SH-SY5Y (cell line): ENCODE data around the gene ASRGL1.

Experiments used
- GATA2 ChIP-seq: IDR thresholded peaks from 2 replicates; pipeline ENCODE4 v1.6.1; 2011; ENCODE audit warnings: mild to moderate bottlenecking, low read depth, low read length
- GATA3 ChIP-seq: IDR thresholded peaks from 2 replicates; pipeline ENCODE4 v1.6.1; 2011; ENCODE audit warnings: low read depth, mild to moderate bottlenecking, low read length, moderate library complexity

ASRGL1 gene

DNA sequence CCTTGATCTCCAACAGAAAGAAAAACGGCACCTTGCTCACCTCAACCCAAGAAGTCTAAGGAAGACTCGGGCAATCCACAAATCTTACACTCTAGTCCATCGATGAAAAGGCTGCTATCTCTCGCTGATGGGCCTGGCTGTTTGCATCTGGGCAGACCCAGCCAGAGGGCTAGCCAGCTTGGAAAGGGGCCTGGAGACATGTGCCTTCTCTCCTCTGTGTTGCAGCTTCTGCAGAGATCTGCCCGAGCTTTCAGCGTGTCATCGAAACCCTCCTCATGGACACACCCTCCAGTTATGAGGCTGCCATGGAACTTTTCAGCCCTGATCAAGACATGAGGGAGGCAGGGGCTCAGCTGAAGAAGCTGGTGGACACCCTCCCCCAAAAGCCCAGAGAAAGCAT lies 84.7 kb downstream of the ASRGL1 start:
- no peak for TF ChIP-seq GATA3
- no peak for TF ChIP-seq GATA2

DNA sequence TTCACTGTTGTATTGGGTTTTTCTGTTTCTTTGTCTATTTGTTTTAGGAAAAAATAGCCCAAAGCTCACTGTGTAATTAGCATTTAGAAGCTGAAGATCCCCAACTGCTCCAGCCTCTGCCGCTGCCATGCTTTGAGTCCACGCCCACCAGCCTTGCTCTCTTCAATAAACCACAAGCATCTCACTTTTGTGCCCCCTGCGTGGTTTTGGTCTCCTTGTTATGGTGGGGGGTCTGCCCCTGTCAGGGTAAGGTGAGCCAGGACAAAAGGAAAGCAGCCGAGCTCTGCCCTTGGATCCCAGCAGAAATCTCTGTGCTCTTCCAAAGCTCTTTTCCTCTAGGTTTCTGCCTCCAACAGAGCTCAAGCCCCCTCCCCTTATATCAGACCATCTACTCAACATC lies 85.8 kb downstream of the ASRGL1 start:
- TF ChIP-seq GATA2 (no peak), GATA3 (no peak)

DNA sequence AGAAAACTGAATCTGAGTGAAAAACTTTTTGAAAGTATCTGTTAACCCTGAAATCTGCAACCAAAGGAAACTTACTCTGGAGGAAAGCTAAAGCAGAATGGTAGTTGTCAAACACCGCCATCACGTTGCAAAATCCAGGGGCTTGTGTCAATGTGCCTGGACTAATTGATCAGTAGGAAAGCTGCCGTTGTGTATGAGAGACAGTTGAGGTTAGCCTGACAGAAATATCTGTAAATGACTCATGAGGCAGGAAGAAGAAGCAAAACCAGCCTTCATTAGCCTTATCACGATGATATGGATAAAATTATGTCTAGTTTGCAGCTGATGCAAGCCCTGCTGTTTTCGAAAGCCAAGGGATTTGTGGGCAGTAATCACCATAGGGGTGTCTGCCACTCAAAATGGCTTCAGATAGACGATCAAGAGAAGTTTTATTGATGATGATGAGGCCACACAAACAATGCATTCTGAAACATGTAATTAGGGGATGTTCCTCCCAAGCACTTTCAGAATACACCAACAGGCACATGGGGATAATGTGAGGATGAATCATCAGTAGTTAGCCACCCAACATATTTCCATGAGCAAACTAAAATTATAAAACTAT lies 90.5 kb downstream of the ASRGL1 start:
- TF ChIP-seq GATA3 (no peak), GATA2 (peak; percentile 66)

DNA sequence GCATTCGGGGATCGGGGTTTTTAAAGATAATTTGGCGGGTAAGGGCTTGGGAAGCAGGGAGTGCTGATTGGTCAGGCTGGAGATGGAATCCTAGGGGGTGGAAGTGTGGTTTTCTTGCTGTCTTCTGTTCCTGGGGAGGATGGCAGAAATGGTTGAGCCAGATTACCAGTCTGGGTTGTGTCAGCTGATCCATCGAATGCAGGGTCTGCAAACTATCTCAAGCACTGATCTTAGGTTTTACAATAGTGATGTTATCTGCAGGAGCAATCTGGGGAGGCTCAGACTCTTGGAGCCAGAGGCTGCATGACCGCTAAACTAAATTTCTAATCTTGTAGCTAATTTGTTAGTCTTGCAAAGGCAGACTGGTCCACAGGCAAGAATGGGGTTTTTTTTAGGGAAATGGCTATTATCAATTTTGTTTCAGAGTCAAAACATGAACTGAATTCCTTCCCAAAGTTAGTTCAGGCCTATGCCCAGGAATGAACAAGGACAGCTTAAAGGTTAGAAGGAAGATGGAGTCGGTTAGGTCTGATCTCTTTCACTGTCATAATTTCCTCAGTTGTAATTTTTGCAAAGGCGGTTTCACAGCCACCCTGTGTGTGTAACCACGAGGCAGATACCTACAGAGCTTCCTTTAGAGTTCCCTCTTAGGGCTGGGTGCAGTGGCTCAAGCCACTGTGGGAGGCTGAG lies 91.8 kb downstream of the ASRGL1 start:
- TF ChIP-seq GATA3 (peak; percentile 89), GATA2 (peak; percentile 96)

DNA sequence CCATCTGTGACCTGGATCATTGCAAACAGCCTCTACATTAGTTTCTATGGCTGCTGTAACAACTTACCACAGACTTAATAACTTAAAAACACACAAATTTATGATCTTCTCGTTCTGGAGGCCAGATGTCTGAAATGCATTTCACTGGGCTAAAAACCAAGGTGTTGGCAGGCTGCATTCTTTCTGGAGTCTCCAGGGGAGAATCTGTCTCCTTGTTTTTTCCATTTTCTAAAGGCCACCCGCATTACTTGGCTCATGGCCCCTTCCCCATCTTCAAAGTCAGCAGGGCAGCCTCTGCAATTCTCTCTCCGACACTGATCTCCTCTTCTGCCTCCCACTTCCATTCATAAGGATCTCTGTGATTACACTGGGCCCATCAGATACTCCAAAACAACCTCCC lies 93.2 kb downstream of the ASRGL1 start:
- no peak for TF ChIP-seq GATA3
- TF ChIP-seq GATA2 = no peak

DNA sequence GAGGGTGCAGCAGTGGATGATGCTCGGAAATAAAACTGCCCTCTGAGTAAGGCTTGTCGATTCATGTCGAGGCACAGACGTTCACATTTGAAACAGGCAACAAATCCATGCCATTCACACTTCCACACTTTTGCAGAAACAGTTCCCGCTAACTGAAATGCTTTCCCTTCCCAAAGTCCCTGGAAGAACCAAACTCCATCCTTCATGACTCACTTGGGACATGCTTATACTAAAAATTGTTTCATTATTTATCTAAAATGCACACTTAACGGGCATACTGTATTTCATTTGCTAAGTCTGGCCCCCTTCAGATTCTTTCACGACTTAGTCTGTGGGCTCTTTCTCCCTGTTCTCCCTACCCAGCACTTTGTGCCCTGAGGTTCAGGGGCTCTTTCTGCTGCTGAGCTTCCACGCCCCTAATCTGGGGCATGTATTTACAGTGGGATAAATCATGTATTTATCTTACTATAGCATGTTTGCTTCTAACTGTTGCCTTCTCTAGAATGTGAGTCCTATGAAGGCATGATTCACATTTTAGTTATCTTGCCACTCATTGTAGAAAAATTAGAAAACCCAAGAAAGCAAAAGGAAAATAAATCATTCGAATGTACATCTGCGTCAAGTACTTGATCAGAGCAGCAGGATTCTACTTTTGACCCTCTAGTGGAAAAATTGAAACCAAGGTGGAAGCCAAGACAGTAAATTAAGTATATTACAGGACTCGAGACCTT lies 94.1 kb downstream of the ASRGL1 start:
- TF ChIP-seq GATA2 (no peak), GATA3 (no peak)

DNA sequence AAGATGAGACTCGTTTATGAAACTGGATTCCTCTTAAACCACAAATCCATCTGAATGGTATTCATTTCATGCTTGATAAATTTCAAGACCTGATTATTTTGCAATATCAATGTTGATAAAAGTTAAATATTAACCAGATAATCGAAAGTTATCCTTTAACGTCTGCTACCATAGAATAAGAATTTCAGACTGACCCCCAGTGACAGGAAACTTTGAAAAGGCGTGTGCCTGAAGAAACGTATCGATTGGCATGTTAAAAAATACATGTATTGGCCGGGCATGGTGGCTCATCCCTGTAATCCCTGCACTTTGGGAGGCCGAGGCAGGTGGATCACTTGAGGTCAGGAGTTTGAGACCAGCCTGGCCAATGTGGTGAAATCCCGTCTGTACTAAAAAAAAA lies 95.4 kb downstream of the ASRGL1 start:
- TF ChIP-seq GATA3 (no peak), GATA2 (no peak)

DNA sequence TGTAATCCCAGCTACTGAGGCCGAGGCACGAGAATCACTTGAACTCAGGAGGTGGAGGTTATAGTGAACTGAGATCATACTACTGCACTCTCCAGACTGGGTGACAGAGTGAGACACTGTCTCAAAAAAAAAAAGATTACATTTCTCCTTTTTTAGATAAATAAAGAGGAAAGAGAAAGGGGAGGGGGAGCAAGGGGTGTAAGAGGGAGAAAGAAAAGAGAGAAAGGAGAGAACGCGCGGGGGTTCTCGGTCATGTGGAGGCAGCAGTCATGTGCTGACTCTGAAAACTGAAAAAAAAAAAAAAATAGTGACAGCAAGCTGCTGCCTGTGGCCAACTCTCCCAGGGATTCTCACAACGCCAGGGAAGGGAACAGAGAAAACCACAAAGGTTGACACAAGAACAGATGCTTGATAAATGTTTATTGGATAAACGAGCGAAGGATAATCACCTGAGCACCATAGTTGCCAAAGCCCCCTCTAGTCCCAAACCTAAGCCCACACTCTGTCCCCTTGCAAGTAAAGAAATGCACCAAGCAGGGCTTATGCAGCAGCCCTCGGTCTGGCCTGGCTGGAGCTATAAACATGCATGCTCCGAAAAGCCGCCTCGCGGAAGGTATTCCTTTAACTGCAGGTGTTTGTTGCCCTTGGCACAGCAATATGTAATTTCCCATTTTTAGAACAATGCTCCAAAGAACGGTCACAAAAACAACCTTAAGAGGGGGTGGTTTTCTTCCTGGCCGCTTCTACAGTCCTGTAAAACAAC lies 96.1 kb downstream of the ASRGL1 start:
- no peak for TF ChIP-seq GATA3
- TF ChIP-seq GATA2 = no peak

DNA sequence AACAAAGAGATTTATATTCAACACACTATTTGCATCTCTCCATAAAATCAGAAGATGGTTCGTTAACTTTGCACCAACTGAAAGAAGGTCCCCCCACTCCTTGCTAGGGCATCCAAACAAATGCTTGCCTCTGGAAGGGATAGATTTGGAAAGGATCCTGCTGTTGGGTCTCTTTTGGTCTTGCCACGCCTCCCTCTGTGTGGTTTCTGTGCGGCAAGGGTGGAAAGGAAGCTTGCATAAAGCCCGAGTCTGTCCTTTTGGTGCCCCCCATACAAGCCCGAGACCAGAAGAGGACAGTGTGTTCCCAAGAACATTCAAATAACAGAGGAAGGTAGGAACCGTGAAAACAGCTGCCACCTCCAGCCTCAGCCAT lies 96.6 kb downstream of the ASRGL1 start:
- TF ChIP-seq GATA3 (no peak), GATA2 (no peak)

DNA sequence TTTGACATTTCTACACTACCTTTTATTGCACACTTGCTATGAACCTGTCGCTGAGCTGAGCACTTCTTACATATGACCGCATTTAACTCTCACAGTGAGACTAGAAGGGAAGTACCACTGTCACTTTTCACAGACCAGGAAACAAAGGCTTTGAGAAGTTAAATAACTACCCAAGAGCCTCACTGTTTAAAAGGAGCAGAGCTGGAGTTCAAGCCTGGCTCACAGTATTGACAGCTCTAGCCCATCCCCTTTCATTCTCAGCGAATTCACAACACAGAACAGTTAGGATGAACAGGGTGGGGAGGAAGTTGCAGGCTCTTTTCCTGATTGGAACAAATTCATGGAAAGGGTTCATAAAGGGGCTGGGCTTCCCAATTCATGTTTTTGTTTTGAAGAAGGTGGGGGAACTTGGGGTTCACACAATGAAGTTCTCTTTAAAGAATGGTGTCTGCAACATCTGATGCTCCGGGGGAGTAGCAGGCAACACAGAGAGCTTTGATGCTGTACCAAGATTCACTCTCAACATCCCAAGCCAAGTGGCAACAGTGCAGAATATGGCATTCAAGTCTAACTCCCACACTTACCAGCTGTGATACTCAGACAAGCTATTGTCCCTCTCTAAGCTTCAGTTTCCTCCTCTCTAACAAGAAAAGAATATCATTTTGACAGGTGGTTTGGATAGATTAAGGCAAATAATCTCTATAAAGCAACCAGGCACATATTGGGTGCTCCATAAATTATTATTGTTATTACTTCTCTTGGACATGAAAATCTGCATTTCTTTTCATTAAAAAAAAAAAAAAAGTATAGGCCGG lies 98.8 kb downstream of the ASRGL1 start:
- TF ChIP-seq GATA2 = no peak

DNA sequence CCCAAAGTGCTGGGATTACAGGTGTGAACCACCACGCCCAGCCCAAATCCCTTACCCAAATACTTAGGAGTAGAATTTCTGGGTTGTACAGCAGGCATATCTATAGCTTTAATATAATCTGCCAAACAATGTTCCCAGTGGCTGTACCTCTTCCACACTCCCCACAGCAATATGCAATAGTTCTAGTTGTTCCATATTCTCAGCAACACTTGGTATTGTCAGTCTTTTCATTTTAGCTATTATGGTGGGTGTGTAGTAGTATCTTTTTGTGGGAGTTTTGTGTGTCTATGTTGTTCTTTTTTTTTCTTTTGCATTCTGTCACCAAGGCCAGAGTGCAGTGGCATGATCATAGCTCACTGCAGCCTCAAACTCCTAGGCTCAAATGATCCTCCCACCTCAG lies 100.4 kb downstream of the ASRGL1 start:
- TF ChIP-seq GATA3 (no peak), GATA2 (no peak)

DNA sequence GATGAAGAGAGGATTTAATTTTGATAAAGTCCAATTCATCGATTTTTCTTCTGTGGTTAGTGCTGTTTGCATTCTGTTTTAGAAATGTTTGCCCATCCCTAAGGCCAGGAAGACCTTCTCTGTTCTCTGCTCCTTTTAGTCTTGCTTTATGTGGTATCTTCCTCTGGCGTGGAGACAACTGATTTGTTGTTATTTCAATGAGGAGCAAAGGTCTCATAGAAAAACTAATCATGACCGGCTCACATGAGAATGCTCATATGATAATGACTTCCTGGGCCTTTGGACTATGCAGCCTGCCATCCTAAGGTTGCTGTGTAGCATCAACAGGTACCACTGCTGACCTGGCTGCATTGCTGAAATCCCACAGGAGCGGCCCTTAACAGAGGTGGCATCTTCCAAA lies 101.4 kb downstream of the ASRGL1 start:
- no peak for TF ChIP-seq GATA3
- no peak for TF ChIP-seq GATA2

DNA sequence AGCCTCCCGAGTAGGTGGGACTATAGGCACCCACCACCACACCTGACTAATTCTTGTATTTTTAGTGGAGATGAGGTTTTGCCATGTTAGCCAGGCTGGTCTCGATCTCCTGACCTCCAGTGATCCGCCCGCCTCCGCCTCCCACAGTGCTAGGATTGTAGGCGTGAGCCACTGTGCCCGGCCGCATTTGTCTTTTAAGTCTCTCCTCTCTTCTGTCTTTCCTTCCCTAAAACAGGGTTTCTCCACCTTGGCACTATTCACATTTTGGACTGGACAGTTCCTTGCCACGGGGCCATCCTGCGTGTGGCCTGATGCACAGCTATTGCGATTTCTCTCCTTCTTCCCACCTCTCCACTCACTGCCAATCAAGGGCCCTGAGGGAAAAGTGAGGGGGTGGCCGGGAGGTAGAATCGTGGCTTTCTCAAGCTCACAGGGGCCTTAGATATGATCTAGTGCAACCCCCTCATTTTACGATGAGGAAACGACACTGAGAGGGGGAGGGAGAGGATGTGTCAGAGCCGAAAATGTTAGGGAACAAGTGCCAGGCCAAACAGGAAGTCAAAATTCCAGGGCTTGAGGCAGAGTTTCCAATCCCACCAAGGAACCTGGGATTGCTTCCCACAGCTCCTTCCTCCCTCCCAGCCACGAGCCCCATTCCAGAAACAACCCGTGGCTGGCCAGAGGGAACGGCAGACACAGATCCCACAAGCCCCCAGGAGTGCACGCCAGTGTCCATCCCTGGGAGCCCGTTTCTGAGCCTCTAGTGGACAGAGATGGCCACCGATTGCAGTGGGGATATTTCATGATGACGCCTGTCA lies 102.7 kb downstream of the ASRGL1 start:
- no peak for TF ChIP-seq GATA2
- no peak for TF ChIP-seq GATA3
